GM18951 (cell line): ENCODE results near the gene HTT.
"Not testable (repeated sequence)": the region's sequence is repeated elsewhere in the genome, so short reads cannot be mapped to it uniquely, and the experiment has no call there.

Experiments
- POLR2A ChIP-seq: IDR thresholded peaks from 4 replicates; pipeline ENCODE4 v1.6.1; 2011; ENCODE audit warnings: mild to moderate bottlenecking; ENCODE audit not compliant: insufficient read length, insufficient read depth; ENCODE audit errors: extremely low read depth
- in situ Hi-C: fragments of 300-500 bp; cut with MboI; formaldehyde crosslinking; loops from one replicate; pipeline ENCODE4 v1.12.0; 2022; ENCODE audit warnings: low sequenced_read_pairs, mixed read lengths, inconsistent platforms; ENCODE audit not compliant: unreplicated experiment

Gene HTT

DNA sequence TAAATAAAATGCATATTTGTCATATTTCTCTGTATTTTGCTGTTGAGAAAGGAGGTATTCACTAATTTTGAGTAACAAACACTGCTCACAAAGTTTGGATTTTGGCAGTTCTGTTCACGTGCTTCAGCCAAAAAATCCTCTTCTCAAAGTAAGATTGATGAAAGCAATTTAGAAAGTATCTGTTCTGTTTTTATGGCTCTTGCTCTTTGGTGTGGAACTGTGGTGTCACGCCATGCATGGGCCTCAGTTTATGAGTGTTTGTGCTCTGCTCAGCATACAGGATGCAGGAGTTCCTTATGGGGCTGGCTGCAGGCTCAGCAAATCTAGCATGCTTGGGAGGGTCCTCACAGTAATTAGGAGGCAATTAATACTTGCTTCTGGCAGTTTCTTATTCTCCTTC lies 3.3 kb downstream of the HTT start:
- in situ Hi-C loops, result no loop called here
- TF ChIP-seq POLR2A, result no peak

DNA sequence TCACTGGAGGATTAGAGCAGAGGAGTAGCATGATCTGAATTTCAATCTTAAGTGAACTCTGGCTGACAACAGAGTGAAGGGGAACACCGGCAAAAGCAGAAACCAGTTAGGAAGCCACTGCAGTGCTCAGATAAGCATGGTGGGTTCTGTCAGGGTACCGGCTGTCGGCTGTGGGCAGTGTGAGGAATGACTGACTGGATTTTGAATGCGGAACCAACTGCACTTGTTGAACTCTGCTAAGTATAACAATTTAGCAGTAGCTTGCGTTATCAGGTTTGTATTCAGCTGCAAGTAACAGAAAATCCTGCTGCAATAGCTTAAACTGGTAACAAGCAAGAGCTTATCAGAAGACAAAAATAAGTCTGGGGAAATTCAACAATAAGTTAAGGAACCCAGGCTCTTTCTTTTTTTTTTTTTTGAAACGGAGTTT lies 5.2 kb downstream of the HTT start:
- TF ChIP-seq POLR2A, result no peak
- in situ Hi-C loops, result no loop called here

DNA sequence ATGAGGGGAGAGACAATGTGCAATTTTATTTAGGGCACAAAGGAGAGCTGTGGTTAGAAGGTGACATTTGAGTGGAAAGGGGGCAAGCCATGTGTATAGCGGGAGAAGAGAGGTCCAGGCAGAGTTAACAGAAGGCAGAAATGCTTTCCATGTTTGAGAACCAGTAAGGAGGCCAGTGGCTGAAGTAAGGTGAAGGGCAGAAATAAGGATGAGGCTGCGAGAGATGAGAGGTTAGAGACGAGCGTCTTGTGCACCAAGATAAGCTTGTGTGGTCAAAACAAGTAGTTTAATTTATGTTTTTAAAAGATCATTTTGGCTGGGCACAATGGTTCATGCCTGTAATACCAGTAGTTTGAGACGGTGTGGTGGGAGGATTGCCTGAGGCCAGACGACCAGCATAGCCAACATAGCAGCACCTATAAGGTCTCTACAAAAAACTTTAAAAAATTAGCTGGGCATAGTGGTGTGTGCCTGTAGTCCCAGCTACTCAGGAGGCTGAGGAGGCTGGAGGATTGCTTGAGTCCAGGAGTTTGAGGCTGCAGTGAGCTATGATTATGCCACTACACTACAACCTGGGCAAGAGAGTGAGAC lies 8.5 kb downstream of the HTT start:
- TF ChIP-seq POLR2A, result no peak
- in situ Hi-C loops, result no loop called here

DNA sequence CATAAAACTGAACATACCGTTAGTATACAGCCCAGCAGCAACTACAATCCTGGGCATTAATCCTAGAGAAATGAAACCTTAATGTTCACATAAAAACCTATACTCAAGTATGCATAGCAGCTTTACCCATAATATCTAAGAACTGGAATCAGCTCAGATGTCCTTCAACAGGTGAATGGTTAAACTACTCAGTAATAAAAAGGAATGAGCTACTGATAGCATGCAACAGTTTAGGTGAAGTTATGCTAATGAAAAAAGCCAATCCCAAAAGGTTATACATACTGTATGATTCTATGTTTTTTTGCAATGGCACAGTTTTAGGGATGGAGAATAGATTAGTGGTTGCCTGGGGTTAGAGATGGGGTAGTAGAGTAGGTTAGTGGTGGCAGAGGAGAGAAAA lies 9.3 kb downstream of the HTT start:
- in situ Hi-C loops, result no loop called here
- no peak for TF ChIP-seq POLR2A

DNA sequence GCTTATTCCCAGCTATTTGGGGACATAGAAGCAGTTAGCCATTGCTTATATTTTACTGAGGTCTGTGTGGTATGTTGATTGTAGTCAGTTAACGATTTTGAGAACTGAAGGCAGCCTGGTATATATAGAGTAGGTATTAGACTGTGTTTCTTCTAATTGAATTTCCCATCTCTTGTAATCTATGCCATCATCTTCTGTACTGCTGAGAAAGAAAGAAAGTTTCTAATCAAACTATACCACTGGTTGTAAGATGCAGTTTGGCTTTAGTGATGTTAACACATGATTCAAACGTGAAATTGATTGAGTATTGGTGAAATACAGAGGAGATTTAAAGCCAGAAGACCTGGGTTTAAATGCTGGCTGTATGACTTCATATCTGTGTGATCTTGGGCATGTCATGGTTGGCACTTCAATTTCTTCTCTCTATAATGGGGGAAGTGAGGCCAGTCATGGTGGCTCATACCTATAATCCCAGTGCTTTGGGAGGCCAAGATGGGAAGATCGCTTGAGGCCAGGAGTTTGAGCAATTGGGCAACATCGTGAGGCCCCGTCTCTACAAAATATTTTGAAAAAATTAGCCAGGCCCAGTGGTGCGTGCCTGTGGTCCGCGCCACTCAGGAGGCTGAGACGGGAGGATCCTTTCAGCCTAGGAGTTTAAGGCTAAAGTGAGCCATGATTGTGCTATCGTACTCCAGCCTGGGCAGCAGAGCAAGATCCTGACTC lies 11.6 kb downstream of the HTT start:
- TF ChIP-seq POLR2A, result no peak
- in situ Hi-C loops, result no loop called here

DNA sequence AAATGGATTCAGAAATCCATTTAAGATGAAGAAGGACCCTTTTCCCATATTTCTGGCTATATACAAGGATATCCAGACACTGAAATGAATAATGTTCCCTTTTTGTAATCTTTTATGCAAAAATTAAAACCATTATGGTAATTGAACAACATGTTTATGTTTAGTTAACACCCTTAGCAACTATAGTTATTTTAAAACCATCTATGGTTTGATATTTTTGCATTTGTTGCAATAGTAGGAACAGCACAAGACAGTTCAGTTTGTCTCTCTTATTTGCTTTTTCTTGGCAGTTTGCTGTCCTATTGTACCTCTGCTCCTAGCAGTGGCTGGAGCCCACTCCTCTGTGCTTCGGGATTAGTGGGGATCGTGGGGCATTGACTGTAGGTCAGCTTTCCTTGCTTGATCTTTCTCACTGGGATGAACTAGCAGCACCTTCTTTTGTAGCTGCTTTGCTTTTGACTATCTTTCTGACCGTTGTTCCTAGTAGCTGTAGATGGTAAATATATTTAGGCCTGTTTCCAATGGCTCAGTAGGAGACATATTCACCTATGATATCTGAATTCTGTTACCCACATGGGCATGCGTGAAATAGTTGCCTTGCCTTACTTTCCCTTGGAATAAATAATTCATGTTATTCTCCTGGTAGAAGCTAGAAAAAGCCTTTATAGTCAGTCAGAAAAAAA lies 12.8 kb downstream of the HTT start:
- TF ChIP-seq POLR2A, result no peak
- in situ Hi-C loops, result no loop called here

DNA sequence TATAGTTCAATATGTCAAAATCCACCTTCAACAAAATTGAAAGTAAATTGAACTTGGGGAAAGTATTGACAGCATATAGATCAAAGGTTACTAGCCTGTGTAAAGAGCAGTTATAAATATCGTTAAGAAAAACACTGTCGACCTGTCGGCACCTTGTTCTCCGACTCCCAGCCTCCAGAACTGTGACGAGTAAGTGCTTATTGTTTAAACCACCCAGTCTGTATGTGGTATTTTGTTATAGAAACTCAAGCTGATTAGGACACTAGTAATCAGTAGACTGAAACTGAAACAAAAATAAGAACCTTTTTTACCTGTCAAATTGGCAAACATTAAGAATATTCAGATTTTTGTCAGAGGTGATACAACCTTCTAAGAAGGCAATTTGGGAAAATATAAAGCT lies 17.0 kb downstream of the HTT start:
- in situ Hi-C loops, result no loop called here
- no peak for TF ChIP-seq POLR2A

DNA sequence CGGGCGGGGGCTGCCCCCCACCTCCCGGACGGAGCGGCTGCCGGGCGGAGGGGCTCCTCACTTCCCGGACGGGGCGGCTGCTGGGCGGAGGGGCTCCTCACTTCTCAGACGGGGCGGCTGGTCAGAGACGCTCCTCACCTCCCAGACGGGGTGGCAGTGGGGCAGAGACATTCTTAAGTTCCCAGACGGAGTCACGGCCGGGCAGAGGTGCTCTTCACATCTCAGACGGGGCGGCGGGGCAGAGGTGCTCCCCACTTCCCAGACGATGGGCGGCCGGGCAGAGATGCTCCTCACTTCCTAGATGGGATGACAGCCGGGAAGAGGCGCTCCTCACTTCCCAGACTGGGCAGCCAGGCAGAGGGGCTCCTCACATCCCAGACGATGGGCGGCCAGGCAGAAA lies 20.2 kb downstream of the HTT start:
- in situ Hi-C loops, result not testable (repeated sequence)

DNA sequence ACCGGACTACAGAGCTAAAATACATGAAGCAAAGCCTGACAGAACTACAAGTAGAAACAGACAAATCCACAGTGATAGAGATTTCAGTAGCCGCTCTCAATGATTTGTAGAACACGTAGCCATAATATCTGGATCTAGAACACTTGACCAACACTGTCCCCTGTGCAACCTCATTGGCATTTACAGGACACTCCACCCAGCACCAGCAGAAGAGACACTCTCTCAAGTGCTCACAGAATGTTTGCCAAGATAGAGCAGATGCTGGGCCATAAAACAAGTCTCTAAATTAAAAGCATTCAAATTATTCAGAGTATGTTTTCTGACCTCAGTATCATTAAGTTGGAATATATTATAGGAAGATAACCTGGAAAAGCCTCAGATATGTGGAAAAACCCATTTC lies 21.7 kb downstream of the HTT start:
- no peak for TF ChIP-seq POLR2A
- in situ Hi-C loops, result no loop called here

DNA sequence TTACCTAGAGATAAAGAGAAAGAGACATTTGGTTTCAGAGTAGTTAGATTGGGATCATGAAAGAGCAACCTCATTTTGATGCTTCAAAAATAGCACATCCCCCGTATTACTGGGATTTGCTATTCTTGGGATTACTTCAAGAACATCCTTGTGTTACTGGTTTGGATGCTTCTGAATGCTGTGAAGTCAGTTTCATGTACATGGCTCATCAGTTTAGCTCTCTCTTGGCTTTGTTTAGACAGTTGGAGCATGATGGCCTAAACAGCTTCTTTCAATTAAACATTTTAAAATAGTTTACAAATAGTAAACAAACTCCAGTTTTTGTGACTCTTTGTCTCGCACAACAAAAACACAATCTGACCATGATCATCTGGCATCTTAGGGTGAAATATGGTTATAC lies 23.9 kb downstream of the HTT start:
- in situ Hi-C loops, result no loop called here
- no peak for TF ChIP-seq POLR2A

DNA sequence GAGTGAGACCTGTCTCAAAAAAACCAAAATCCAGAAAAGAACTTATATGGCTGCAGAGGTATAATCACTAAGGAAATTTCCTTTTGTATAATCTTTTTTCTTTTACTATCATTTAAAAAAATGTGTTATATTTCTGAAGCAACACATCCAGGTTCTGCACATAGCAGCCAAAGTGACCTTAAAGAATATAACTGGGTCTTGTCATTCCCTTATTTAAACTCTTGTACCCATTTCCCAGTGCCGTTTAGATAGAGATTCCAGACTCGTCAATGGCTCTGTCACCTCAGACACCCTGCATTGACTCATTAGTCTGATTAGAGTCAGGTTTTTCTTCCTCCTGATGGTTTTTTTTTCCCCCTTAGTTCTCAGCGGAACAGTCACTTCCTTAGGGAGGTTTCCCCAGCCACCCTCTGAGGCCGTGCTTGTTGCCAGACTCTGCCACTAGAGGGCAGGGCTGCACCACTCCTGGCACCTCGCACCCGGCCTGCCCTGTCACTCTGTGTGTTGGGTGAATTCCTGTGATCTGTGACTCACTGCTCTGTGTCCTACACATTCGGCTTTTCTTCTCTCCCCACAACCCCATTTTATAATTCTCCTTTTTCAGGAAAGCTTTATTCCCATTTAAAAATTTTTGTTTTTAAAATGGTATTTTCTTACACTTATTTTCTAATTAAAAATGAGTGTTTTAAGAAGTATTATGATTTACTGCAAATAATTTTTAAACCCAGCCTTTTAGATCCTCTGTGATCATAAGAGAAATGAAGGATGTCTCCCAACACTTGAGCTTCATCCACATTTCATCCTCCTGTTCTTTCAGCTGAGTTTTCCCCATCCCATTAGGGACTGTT lies 32.1 kb downstream of the HTT start:
- TF ChIP-seq POLR2A, result no peak
- in situ Hi-C loops, result no loop called here

DNA sequence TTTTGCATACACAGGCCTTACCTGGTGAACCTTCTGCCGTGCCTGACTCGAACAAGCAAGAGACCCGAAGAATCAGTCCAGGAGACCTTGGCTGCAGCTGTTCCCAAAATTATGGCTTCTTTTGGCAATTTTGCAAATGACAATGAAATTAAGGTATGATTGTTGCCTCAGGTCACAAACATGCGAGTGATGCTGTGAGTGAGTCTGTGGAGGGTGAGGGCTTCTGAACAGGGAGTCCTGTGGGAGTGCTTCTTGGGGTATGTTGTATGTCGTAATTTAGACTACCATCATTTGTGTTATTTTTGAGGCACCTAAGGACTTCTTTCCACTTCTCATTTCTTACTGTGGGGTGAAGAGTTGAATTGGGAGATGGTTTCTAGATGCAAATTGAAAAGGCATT lies 32.8 kb downstream of the HTT start:
- in situ Hi-C loops, result no loop called here
- no peak for TF ChIP-seq POLR2A

DNA sequence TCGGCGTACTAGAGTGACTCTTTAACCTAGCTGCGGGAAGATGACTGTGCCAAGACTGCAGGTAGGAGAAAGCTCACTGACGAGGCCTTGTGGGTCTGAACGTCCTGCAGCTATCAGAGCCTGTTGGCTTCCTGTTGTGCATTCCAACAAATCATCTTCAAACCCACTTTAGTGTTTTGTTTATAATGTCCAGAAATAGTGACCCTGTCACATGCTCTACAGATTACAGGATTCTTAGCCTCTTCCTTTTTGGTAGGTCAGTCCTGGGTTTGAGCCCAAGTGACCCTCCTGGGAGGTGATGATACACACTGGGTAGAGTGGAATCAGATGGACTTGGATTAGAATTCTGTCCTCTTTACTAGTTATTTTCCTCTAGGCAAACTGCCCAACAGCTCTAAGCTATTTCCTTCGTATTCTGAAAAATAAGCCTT lies 33.2 kb downstream of the HTT start:
- in situ Hi-C loops, result no loop called here
- TF ChIP-seq POLR2A, result no peak
